Activated naive CD8-positive, alpha-beta T cell treated with anti-CD3 and anti-CD28 coated beads for 36 hours (primary cell): ENCODE measurements around the gene DYNC1H1. TPM values are rescaled to one million over a fixed set of nuclear protein-coding genes. Genes with fewer than 3 reads are reported as not detected.
A peak's percentile ranks its signal among the peaks of the same experiment; 100 is the strongest.

Experiments
- DNase-seq: peaks from one replicate; pipeline ENCODE4 v3.0.0; 2021
- H3K27ac Mint-ChIP-seq: one replicate; pipeline ENCODE4 v1.8.0; 2022; ENCODE audit warnings: mild to moderate bottlenecking, moderate library complexity, mixed read lengths
- H3K27me3 Mint-ChIP-seq: one replicate; pipeline ENCODE4 v1.8.0; 2022; ENCODE audit warnings: mild to moderate bottlenecking, mixed read lengths
- H3K36me3 Mint-ChIP-seq: one replicate; pipeline ENCODE4 v1.8.0; 2021; ENCODE audit warnings: mild to moderate bottlenecking, mixed read lengths
- H3K4me1 Mint-ChIP-seq: one replicate; pipeline ENCODE4 v1.8.0; 2021; ENCODE audit warnings: mixed read lengths
- H3K4me3 Mint-ChIP-seq: one replicate; pipeline ENCODE4 v1.8.0; 2022; ENCODE audit warnings: mild to moderate bottlenecking, moderate library complexity, mixed read lengths
- H3K9me3 Mint-ChIP-seq: one replicate; pipeline ENCODE4 v1.8.0; 2022; ENCODE audit warnings: mixed read lengths
- total RNA-seq, 2 experiments: library from RNA; stranded (reverse); gene quantifications; one replicate each; pipeline ENCODE4 v1.2.3, GENCODE V29; 2021

DYNC1H1 gene
- total RNA-seq = 100 to 1,000 TPM; 216 to 227 TPM

- peak; percentile 95 for DNase-seq
- H3K4me1 Mint-ChIP-seq = peaks cover 43% of the 10 kb centered on the region
- H3K36me3 Mint-ChIP-seq = peaks cover 7% of the 10 kb centered on the region
- H3K4me3 Mint-ChIP-seq = peak within 1 kb of the TSS; percentile 90
- peak within 1 kb of the TSS; percentile 88 for H3K27ac Mint-ChIP-seq
- peaks cover 5% of the 10 kb centered on the region for H3K27me3 Mint-ChIP-seq
- H3K9me3 Mint-ChIP-seq = no peaks in the 10 kb centered on the region
These were observed at the start of gene DYNC1H1 for GRCh38 chr14:101964297-101965180. DYNC1H1 (plus strand) TSS chr14:101964573; CDS start chr14:101964692, 119 bp downstream.

- H3K4me3 Mint-ChIP-seq = no peak overlapping the region
- H3K27me3 Mint-ChIP-seq = no peaks in the 10 kb centered on the region
- no peaks in the 10 kb centered on the region for H3K9me3 Mint-ChIP-seq
- peaks cover 7% of the 10 kb centered on the region for H3K36me3 Mint-ChIP-seq
- DNase-seq = no peak
- H3K27ac Mint-ChIP-seq = peak overlapping the region; percentile 66
- no peaks in the 10 kb centered on the region for H3K4me1 Mint-ChIP-seq
These were observed 48.2 kb upstream of the DYNC1H1 start for GRCh38 chr14:101915871-101916815.

GRCh38 chr14:101916816-101917412 is 47.5 kb upstream of the DYNC1H1 start:
- no peak overlapping the region for H3K4me3 Mint-ChIP-seq
- DNase-seq = no peak
- no peaks in the 10 kb centered on the region for H3K9me3 Mint-ChIP-seq
- H3K27me3 Mint-ChIP-seq = no peaks in the 10 kb centered on the region
- H3K36me3 Mint-ChIP-seq = peaks cover 9% of the 10 kb centered on the region
- H3K27ac Mint-ChIP-seq = peak overlapping the region; percentile 47
- H3K4me1 Mint-ChIP-seq = no peaks in the 10 kb centered on the region

- H3K9me3 Mint-ChIP-seq = no peaks in the 10 kb centered on the region
- H3K4me3 Mint-ChIP-seq = no peak overlapping the region
- H3K36me3 Mint-ChIP-seq = peaks cover 9% of the 10 kb centered on the region
- no peaks in the 10 kb centered on the region for H3K27me3 Mint-ChIP-seq
- no peaks in the 10 kb centered on the region for H3K4me1 Mint-ChIP-seq
- no peak for DNase-seq
- H3K27ac Mint-ChIP-seq = peak overlapping the region; percentile 47
These were observed 46.9 kb upstream of the DYNC1H1 start for GRCh38 chr14:101917413-101918017.

GRCh38 chr14:101918065-101918989 is 46.0 kb upstream of the DYNC1H1 start:
- no peaks in the 10 kb centered on the region for H3K4me1 Mint-ChIP-seq
- no peaks in the 10 kb centered on the region for H3K9me3 Mint-ChIP-seq
- no peak overlapping the region for H3K27ac Mint-ChIP-seq
- DNase-seq = no peak
- no peak overlapping the region for H3K4me3 Mint-ChIP-seq
- H3K27me3 Mint-ChIP-seq = no peaks in the 10 kb centered on the region
- H3K36me3 Mint-ChIP-seq = peaks cover 9% of the 10 kb centered on the region

- no peak overlapping the region for H3K4me3 Mint-ChIP-seq
- no peaks in the 10 kb centered on the region for H3K9me3 Mint-ChIP-seq
- no peak for DNase-seq
- peak overlapping the region; percentile 7 for H3K27ac Mint-ChIP-seq
- H3K36me3 Mint-ChIP-seq = peaks cover 9% of the 10 kb centered on the region
- no peaks in the 10 kb centered on the region for H3K4me1 Mint-ChIP-seq
- no peaks in the 10 kb centered on the region for H3K27me3 Mint-ChIP-seq
These were observed 44.1 kb upstream of the DYNC1H1 start for GRCh38 chr14:101920271-101920670.

GRCh38 chr14:101922866-101923265 is 41.5 kb upstream of the DYNC1H1 start:
- Mint-ChIP-seq H3K4me3 (no peak overlapping the region), H3K27ac (no peak overlapping the region), H3K9me3 (no peaks in the 10 kb centered on the region), H3K36me3 (peaks cover 4% of the 10 kb centered on the region), H3K27me3 (no peaks in the 10 kb centered on the region), H3K4me1 (no peaks in the 10 kb centered on the region)
- DNase-seq = no peak

- no peaks in the 10 kb centered on the region for H3K4me1 Mint-ChIP-seq
- H3K27me3 Mint-ChIP-seq = no peaks in the 10 kb centered on the region
- H3K9me3 Mint-ChIP-seq = no peaks in the 10 kb centered on the region
- H3K27ac Mint-ChIP-seq = no peak overlapping the region
- H3K36me3 Mint-ChIP-seq = peaks cover 4% of the 10 kb centered on the region
- no peak overlapping the region for H3K4me3 Mint-ChIP-seq
- no peak for DNase-seq
These were observed 39.2 kb upstream of the DYNC1H1 start for GRCh38 chr14:101925152-101925551.

- DNase-seq = no peak
- Mint-ChIP-seq H3K36me3 (peaks cover 4% of the 10 kb centered on the region), H3K4me1 (no peaks in the 10 kb centered on the region), H3K27me3 (no peaks in the 10 kb centered on the region), H3K4me3 (no peak overlapping the region), H3K9me3 (no peaks in the 10 kb centered on the region), H3K27ac (no peak overlapping the region)
These were observed 38.3 kb upstream of the DYNC1H1 start for GRCh38 chr14:101926085-101926484.

- peaks cover 2% of the 10 kb centered on the region for H3K36me3 Mint-ChIP-seq
- no peaks in the 10 kb centered on the region for H3K9me3 Mint-ChIP-seq
- no peaks in the 10 kb centered on the region for H3K4me1 Mint-ChIP-seq
- H3K4me3 Mint-ChIP-seq = no peak overlapping the region
- no peaks in the 10 kb centered on the region for H3K27me3 Mint-ChIP-seq
- H3K27ac Mint-ChIP-seq = no peak overlapping the region
- no peak for DNase-seq
These were observed 37.8 kb upstream of the DYNC1H1 start for GRCh38 chr14:101926620-101927019.

- H3K27me3 Mint-ChIP-seq = no peaks in the 10 kb centered on the region
These were observed 36.5 kb upstream of the DYNC1H1 start for GRCh38 chr14:101927859-101928258.

GRCh38 chr14:101928415-101928841 is 35.9 kb upstream of the DYNC1H1 start:
- DNase-seq = no peak
- Mint-ChIP-seq H3K27ac (peak overlapping the region; percentile 25), H3K4me3 (no peak overlapping the region), H3K36me3 (peaks cover 2% of the 10 kb centered on the region), H3K9me3 (no peaks in the 10 kb centered on the region), H3K27me3 (no peaks in the 10 kb centered on the region), H3K4me1 (no peaks in the 10 kb centered on the region)

More at GRCh38 chr14:101927859-101928258, 36.5 kb upstream of the DYNC1H1 start:
- H3K4me1 Mint-ChIP-seq = no peaks in the 10 kb centered on the region
- no peak overlapping the region for H3K27ac Mint-ChIP-seq
- no peak overlapping the region for H3K4me3 Mint-ChIP-seq
- peaks cover 2% of the 10 kb centered on the region for H3K36me3 Mint-ChIP-seq
- H3K9me3 Mint-ChIP-seq = no peaks in the 10 kb centered on the region
- DNase-seq = no peak

- Mint-ChIP-seq H3K4me1 (no peaks in the 10 kb centered on the region), H3K27ac (peak overlapping the region; percentile 43)
- no peak for DNase-seq
These were observed 35.3 kb upstream of the DYNC1H1 start for GRCh38 chr14:101929096-101929495.

GRCh38 chr14:101929946-101930345 is 34.4 kb upstream of the DYNC1H1 start:
- Mint-ChIP-seq H3K4me1 (no peaks in the 10 kb centered on the region), H3K27ac (no peak overlapping the region), H3K4me3 (no peak overlapping the region), H3K27me3 (no peaks in the 10 kb centered on the region), H3K36me3 (no peaks in the 10 kb centered on the region), H3K9me3 (no peaks in the 10 kb centered on the region)
- DNase-seq = no peak

More at GRCh38 chr14:101929096-101929495, 35.3 kb upstream of the DYNC1H1 start:
- H3K27me3 Mint-ChIP-seq = no peaks in the 10 kb centered on the region
- H3K4me3 Mint-ChIP-seq = no peak overlapping the region
- peaks cover 2% of the 10 kb centered on the region for H3K36me3 Mint-ChIP-seq
- no peaks in the 10 kb centered on the region for H3K9me3 Mint-ChIP-seq
